Measurements from ENCODE around the gene SEC11A. TPM values are rescaled to one million over a fixed set of nuclear protein-coding genes. Genes with fewer than 3 reads are reported as not detected.
A peak's percentile ranks its signal among the peaks of the same experiment; 100 is the strongest.

SEC11A gene
- total RNA-seq, 1 experiment from 2014 or later: 140 TPM

DNA sequence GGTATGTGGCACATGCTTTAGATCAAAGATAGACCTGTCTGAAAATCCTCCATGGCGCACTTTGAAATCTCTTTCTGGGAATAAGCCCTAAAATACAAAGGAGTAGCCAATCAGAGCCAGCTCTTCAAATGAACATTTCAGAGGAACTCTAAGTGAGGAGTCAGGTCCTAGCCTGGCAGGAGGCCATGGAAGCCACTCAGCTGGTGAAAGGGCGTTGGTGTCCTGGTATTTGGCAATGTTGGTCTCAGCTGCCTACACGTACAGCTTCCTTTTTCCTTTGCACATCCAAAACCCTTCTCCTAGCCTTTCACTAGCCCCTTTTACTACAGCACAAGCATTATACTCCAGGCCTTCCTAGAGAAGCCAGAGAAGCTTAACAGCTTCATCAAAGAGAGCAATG, 67.4 kb downstream of the SEC11A start:
- Histone ChIP-seq H3K4me2 (ENCODE audit: low read length) (no peak overlapping the region), H3K36me3 (ENCODE audit: low read depth, low read length) (peaks cover 51% of the 10 kb centered on the region), H3K9me2 (replicated peaks; ENCODE audit: low read length) (no peaks in the 10 kb centered on the region), H2AFZ (ENCODE audit: low read length) (no peak overlapping the region), H3K9me3 (ENCODE audit: low read length) (no peaks in the 10 kb centered on the region), H4K20me1 (ENCODE audit: low read length) (no peaks in the 10 kb centered on the region), H3K4me3 (ENCODE audit: low read length) (no peak overlapping the region), H3K27ac (ENCODE audit: low read length) (no peak overlapping the region), H3K4me1 (ENCODE audit: insufficient read depth, low read length) (peaks cover 16% of the 10 kb centered on the region), H3K27me3 (ENCODE audit: low read length) (no peaks in the 10 kb centered on the region), H3F3A (ENCODE audit: low read length, unreplicated experiment) (no peaks in the 10 kb centered on the region), H3K9ac (ENCODE audit: low read length) (no peak overlapping the region), H3K79me2 (ENCODE audit: low read length) (peaks cover 29% of the 10 kb centered on the region)
- ATAC-seq (peak; percentile 48; the same call in 1 of the 2 replicates), DNase-seq (no peak)
- ChIA-PET POLR2A (ENCODE audit: unreplicated experiment) (no interaction called here), CTCF (no interaction called here)
- BruUV-seq (replicated peaks): no TSS peak
- TF ChIP-seq EZH2 (IDR thresholded peaks at IDR 0.05; ENCODE audit: low read length, unreplicated experiment) (no peak), EZH2phosphoT487 (IDR thresholded peaks at IDR 0.05; ENCODE audit: borderline replicate concordance, low read length) (no peak)
- TF ChIP-seq, protein P1, sequence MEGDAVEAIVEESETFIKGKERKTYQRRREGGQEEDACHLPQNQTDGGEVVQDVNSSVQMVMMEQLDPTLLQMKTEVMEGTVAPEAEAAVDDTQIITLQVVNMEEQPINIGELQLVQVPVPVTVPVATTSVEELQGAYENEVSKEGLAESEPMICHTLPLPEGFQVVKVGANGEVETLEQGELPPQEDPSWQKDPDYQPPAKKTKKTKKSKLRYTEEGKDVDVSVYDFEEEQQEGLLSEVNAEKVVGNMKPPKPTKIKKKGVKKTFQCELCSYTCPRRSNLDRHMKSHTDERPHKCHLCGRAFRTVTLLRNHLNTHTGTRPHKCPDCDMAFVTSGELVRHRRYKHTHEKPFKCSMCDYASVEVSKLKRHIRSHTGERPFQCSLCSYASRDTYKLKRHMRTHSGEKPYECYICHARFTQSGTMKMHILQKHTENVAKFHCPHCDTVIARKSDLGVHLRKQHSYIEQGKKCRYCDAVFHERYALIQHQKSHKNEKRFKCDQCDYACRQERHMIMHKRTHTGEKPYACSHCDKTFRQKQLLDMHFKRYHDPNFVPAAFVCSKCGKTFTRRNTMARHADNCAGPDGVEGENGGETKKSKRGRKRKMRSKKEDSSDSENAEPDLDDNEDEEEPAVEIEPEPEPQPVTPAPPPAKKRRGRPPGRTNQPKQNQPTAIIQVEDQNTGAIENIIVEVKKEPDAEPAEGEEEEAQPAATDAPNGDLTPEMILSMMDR (conservative IDR thresholded peaks at IDR 0.05; ENCODE audit: low read depth, low read length): no peak
- intact Hi-C loops (cut with micrococcal nuclease): no loop called here

DNA sequence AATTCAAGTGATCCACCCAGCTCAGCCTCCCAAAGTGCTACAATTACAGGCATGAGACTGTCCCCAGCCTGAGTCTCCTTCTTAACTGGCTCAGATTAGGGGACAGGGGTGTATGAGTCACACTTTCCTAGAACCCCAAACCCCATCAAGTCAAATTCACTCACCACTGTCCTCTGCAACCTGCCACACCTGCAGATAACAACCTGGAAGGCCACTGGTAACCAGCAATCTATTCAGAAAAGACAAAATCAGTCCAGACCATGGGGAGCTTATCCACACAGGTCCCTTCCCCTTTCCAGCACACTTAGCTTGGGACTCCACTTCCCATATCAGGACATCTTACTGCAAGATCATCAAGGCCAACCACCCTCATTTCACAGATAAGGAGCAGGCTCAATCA, 68.2 kb downstream of the SEC11A start:
- H3K36me3 ChIP-seq (ENCODE audit: low read depth, low read length): peaks cover 58% of the 10 kb centered on the region

DNA sequence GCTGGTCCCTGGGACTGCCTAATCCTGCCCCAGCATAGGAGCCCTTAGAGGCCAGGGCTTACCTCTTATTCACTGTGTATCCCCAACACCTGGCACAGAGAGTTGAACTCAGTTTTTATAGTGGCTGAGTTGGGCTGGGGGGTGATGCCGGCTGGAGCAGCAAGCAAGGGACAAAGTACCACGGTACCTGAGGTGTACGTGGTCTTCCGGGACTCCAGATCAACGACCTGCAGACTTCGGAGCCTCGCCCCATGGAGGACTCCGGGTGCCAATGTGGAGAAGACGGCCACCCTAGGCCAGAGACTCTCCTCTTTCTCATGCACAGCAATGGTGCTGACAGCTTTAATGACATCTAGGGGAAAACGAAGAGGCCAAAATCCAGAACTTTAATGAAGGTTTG, 69.9 kb downstream of the SEC11A start:
- Histone ChIP-seq H4K20me1 (ENCODE audit: low read length) (no peaks in the 10 kb centered on the region), H2AFZ (ENCODE audit: low read length) (no peak overlapping the region), H3K4me2 (ENCODE audit: low read length) (no peak overlapping the region), H3K27ac (ENCODE audit: low read length) (no peak overlapping the region), H3K9me3 (ENCODE audit: low read length) (no peaks in the 10 kb centered on the region), H3K4me3 (ENCODE audit: low read length) (no peak overlapping the region), H3K4me1 (ENCODE audit: insufficient read depth, low read length) (no peaks in the 10 kb centered on the region), H3K27me3 (ENCODE audit: low read length) (no peaks in the 10 kb centered on the region), H3K79me2 (ENCODE audit: low read length) (peaks cover 5% of the 10 kb centered on the region; the same call in 1 of the 2 replicates), H3K9me2 (replicated peaks; ENCODE audit: low read length) (no peaks in the 10 kb centered on the region), H3K36me3 (ENCODE audit: low read depth, low read length) (peaks cover 50% of the 10 kb centered on the region), H3F3A (ENCODE audit: low read length, unreplicated experiment) (no peaks in the 10 kb centered on the region), H3K9ac (ENCODE audit: low read length) (no peak overlapping the region)
- no peak for TF ChIP-seq EZH2 (IDR thresholded peaks at IDR 0.05; ENCODE audit: low read length, unreplicated experiment)
- no peak for TF ChIP-seq EZH2phosphoT487 (IDR thresholded peaks at IDR 0.05; ENCODE audit: borderline replicate concordance, low read length)
- no TSS peak for BruUV-seq (replicated peaks)
- no peak for DNase-seq
- no peak for ATAC-seq
- intact Hi-C loops (cut with micrococcal nuclease): no loop called here
- POLR2A ChIA-PET (ENCODE audit: unreplicated experiment): no interaction called here
- CTCF ChIA-PET: no interaction called here

More for the DNA sequence above, 68.2 kb downstream of the SEC11A start:
- DNase-seq (no peak), ATAC-seq (no peak)
- H3K27me3 ChIP-seq (ENCODE audit: low read length): no peaks in the 10 kb centered on the region
- no peak overlapping the region for H3K4me2 ChIP-seq (ENCODE audit: low read length)
- H2AFZ ChIP-seq (ENCODE audit: low read length): no peak overlapping the region
- H3K27ac ChIP-seq (ENCODE audit: low read length): no peak overlapping the region
- TF ChIP-seq, protein P1 (conservative IDR thresholded peaks at IDR 0.05; ENCODE audit: low read depth, low read length): no peak
- TF ChIP-seq EZH2 (IDR thresholded peaks at IDR 0.05; ENCODE audit: low read length, unreplicated experiment) (no peak), EZH2phosphoT487 (IDR thresholded peaks at IDR 0.05; ENCODE audit: borderline replicate concordance, low read length) (no peak)
- no peaks in the 10 kb centered on the region for H4K20me1 ChIP-seq (ENCODE audit: low read length)
- no peaks in the 10 kb centered on the region for H3F3A ChIP-seq (ENCODE audit: low read length, unreplicated experiment)
- no peaks in the 10 kb centered on the region for H3K9me3 ChIP-seq (ENCODE audit: low read length)
- H3K79me2 ChIP-seq (ENCODE audit: low read length): peaks cover 21% of the 10 kb centered on the region
- H3K9me2 ChIP-seq (replicated peaks; ENCODE audit: low read length): no peaks in the 10 kb centered on the region
- intact Hi-C loops (cut with micrococcal nuclease): no loop called here
- H3K9ac ChIP-seq (ENCODE audit: low read length): no peak overlapping the region
- H3K4me1 ChIP-seq (ENCODE audit: insufficient read depth, low read length): peaks cover 7% of the 10 kb centered on the region; the same call in 1 of the 2 replicates
- no peak overlapping the region for H3K4me3 ChIP-seq (ENCODE audit: low read length)
- BruUV-seq (replicated peaks): no TSS peak
- CTCF ChIA-PET: no interaction called here
- POLR2A ChIA-PET (ENCODE audit: unreplicated experiment): no interaction called here

Data from PC-3 (cell line).